ENCODE data around the gene AVPR1B.
"Not testable (repeated sequence)": the region's sequence is repeated elsewhere in the genome, so short reads cannot be mapped to it uniquely, and the experiment has no call there.

Gene AVPR1B

DNA sequence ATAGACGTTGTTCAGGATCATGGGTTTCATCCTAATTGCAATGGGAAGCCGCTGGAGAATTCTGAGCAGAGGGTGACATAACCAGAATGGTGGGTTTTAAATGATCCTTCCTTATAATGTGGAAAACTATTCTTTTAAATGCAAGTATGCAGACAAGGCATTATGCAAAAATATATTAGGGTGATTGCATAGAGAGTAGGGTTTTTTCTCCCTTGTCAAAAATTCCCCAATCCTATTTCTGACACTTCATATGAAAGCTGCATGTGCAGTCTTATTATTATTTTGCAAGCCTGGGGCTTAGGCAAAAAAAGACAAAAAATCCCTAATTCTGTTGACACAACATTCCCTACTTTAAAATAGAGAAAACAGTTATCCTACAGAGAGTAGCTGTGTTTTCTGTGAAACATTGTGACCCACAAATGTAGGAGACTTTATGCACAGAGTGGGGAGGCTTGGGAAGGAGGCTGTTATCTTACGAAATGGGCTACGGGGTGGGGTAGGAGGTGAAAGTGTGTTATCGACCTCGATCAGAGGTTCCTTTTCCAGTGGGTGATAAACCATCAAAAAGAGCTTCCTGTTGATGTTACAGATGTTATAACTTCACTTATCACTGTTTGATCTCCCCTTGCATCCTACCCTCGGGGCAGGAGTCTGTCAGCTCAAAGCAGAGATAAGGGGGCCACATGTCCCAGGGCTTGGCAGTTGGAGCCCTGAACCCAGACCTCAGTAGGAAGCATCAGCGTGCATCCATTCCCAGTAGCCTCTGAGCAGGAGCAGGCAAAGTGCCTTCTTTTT, 37.0 kb downstream of the AVPR1B start:
- DNase-seq, result no peak

DNA sequence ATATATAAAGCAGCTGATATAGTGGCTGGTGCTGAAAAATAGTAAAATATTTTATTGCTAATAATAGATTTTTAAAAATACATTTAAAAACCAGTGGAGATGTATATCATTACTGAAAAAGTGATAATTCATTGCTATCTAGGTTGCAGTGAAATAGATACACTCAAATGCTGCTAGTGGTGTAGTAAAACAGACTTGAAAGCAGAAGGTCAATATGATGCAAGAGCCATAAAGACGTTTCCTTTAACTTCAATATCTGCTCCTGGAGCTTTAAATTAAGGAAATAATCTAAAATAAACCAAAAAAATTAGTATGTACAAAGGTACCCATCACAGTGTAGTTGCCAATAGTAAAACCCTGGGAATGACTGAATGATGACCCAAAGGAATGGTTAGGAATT, 38.1 kb downstream of the AVPR1B start:
- DNase-seq, result no peak

DNA sequence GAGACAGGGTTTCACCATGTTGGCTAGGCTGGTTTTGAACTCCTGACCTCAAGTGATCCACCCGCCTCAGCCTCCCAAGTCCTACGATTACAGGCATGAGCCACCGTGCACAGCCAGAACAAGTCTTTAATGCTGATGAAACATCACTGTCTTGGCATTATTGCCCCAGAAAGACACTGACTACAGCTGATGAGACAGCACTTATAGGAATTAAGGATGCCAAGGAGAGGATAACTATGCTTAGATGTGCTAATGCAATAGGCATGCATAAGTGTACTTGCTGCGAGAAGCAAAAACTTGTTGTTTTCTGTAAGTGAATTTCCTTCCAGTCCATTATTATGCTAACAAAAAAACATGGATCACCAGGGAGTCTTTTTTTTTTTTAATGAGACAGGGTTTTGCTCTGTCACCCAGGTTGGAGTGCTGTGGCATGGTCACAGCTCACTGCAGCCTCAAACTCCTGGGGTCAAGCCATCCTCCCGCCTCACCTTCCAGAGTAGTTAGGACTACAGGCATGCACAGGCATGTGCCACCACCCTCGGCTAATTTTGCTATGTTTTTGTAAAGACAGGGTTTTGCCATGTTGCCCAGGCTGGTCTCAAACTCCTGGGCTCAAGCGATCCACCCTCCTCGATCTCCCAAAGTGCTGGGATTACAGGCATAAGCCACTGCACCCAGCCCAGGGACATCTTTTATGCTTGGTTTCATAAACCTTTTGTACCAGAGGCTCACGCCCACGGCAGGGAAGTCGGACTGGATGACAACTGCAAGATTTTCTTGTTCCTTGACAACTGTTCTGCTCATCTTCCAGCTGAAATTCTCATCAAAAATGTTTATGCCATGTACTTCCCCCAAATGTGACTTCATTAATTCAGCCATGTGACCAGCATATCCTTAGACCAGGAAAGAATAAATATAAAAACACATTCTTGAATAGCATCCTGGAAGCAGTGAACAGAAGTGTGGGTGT, 41.1 kb downstream of the AVPR1B start:
- no peak for DNase-seq

DNA sequence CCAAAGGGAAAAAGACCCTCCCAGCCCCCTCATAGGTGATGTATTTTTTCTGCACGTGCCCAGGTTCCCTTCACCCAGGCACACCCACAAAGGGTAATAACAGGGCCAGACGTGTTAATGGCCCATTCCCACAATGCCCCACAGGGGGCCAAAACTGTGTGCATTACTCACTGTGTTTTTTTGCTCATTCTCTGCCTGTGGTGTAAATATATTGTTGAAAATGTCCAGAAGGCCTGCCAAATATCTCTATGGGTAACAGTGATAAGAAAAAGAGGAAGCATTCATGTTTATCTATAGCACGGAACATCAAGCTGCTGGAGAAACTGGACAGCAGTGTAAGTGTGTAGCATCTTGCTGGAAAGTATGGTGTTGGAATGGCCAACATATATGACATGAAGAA, 42.3 kb downstream of the AVPR1B start:
- no peak for DNase-seq

DNA sequence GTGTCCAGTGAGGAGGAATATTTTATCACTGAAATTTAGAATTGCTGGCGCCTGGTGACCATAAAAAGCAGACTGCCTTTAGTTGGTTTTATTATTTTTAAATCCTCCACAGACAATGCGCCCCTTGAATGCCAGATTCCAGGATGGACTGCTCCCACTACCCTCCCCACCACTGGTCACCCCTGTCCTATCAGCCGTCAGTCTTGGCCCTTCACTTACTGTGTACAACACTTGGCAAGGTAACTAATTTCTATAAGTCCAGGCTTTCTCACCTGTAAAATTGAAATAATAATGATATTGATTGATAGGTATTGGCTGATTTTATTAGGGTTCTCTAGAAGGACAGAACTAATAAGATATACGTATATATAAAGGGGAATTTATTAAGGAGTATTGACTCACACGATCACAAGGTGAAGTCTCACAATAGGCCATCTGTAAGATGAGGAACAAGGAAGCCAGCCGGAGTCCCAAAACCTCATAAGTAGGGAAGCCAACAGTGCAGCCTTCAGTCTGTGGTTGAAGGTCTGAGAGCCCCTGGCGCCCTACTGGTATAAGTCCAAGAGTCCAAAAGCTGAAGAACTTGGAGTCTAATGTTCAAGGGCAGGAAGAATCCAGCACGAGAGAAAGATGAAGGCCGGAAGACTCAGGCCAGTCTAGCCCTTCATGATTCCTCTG, 46.4 kb downstream of the AVPR1B start:
- DNase-seq, result no peak

DNA sequence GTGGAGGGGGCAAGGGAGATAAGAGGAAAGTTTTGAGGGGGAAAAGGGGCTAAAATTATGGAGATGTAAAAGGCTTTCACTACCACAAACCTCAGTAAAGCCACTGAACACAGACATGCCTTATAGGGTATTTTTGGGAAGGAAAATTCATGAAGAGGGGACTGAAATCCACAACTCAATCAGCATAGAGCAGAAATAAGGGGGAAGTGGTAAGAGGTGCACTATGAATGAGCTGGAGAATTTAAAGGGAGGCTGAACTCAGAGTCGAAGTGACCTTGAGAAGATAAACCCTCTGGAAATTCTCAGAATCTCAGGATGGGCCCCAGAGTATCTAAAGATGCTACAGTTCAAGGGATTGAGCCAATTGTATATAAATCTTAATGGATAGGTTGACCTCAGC, 48.9 kb downstream of the AVPR1B start:
- DNase-seq, result no peak

DNA sequence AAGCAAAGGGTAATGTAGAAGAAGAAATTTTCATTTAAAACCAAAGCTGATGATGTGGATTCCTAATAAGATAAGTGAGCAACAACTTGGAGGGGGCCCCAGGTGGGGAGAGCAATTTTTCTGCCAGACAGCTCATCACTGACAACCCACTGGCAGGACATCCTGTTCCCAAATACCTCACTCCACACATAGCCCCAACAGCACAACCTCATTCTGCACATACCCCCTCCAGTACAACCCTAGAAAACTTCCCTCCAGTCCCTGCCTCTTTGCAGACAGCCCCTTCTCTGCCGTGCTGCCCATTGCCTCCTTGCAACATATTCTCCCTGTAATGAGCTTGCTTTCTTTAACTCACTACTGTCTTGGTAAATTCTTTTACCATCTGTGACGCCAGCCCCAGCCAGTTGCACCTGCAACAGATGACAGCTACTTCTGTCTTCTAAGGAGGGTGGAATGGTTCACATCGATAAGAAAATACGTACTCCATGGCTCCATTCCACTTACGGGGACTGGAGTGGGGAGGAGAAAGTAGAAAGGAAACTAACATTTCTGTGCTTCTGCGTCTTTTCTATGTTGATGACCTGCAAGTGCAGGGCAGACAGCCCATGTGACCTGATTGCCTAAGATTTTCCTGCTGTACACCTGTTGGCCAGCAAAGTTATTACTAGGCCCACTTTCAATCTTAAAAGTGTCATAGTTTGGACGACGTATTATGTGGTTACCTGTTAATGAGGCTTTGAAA, 49.5 kb downstream of the AVPR1B start:
- DNase-seq, result no peak

DNA sequence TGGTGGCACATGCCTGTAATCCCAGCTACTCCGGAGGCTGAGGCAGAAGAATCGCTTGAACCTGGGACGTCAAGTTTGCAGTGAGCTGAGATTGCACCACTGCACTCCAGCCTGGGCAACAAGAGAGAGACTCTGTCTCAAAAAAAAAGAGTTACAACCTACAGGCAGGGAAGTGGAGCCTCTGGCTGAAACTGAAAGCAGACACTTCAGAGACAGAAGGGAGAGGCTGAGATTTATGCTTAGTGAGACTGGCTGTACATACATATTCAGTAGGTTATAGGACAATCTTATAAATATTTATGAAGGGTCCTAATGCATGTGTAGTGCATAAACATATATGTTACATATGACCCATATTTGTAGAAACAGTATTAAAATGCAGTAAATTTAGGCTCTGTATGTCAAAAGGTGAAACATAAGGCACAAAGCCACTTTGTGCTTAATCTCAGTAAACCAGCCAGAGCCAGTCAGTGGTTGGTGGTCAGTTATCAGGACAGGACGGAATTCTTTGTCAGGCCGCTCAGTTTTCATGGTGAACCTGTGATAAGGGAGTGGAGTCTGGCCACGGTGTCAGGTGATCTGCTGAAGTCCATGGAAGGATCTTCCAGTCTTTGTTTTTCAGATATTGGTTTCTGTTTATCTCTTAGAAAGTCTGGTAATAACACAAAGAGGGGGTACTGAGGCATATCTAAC, 50.6 kb downstream of the AVPR1B start:
- no peak for DNase-seq

DNA sequence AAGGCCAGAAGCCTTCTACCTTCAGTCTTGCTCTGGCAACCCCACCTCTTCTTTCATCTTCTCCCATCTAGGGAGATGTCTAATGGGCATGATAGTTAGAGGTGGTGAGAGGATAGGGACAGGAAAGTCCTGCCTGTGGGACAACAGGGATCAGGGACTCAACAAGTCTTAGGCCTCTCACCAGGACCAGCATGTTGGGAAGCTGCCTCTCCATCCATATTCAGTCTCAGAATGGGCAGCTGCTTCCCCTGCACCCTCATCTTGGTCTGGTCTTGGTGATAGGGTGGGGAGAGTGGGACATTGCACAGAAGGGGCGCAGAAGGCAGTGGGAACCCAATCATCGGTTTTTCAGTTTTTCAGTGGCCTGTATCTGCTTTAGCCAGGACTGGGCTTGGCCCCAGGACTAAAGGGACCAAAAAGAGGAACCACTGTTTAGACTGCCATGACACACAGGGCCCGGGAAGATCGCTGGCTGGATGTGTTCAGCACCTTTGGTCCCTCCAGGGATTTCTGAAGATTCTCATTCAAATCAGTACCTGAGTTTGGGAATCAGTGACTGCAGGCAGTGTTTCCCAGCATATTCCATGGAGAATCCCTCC, 51.5 kb downstream of the AVPR1B start:
- DNase-seq, result no peak

DNA sequence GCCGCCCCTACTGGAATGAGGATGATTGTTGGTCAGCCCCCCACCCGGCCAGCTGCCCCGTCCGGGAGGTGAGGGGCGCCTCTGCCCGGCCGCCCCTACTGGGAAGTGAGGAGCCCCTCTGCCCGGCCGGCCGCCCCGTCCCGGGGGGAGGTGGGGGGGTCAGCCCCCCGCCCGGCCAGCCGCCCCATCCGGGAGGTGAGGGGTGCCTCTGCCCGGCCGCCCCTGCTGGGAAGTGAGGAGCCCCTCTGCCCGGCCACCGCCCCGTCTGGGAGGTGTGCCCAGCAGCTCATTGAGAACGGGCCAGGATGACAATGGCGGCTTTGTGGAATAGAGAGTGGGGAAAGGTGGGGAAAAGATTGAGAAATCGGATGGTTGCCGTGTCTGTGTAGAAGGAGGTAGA, 52.7 kb downstream of the AVPR1B start:
- not testable (repeated sequence) for DNase-seq

DNA sequence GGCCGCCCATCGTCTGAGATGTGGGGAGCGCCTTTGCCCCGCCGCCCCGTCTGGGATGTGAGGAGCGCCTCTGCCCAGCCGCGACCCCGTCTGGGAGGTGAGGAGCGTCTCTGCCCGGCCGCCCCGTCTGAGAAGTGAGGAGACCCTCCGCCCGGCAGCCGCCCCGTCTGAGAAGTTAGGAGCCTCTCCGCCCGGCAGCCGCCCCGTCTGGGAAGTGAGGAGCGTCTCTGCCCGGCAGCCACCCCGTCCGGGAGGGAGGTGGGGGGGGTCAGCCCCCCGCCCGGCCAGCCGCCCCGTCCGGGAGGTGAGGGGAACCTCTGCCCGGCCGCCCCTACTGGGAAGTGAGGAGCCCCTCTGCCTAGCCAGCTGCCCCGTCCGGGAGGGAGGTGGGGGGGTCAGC, 53.2 kb downstream of the AVPR1B start:
- not testable (repeated sequence) for DNase-seq

DNA sequence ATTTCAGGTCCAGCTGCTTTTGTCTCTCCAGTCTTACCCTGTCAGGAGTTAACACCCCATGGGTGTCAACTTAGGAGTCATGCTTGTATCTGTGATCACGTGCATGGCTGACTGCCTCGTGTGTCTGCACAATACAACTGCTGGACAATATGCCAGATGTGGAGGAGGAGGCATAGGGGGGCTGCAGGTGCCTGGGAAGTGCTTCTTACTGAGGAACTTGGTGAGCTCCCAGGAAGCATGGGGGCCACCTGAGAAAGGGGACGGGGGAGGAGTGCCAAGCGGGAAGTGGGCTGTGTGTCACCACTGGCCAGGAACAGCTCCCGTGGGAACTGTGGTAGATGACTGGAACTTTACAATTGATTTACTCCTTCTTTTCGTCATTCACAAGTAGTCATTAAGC, 54.7 kb downstream of the AVPR1B start:
- DNase-seq, result no peak

DNA sequence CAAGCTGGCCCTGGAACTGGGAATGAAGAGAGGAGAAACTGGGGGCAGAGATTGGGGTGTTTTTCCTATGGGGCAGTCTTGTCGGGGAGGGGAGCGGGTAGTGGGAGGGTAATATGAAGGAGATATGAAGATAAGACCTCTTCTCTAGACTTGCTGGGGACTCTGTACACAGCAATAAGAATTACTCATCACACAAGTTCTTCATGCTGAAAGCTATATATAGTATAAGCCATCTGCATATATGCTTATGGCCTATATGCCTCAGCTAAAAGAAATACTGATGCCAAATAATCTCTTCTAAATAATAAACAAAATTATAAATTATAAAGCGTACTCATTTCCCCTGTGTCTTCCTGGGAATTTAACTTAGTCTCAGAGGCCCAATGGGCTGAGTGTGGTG, 56.3 kb downstream of the AVPR1B start:
- no peak for DNase-seq

Measured in NCI-H748 treated with DMSO at 0.1 percent for 48 hours (cell line).